Gastroesophageal sphincter (tissue), 3 donors: ENCODE data around the gene TMEM125.

ENCODE experiments used
- CTCF ChIP-seq, 4 experiments: fragments of 200-600 bp in 2 of 4; fragments of 450-650 bp in 2 of 4; sonication (generic) in 1 of 4; IDR thresholded peaks; one replicate each; pipeline ENCODE4 v1.5.1; 2017 to 2019; ENCODE audit warnings: antibody characterized with exemption in 4 of 4, mild to moderate bottlenecking in 2 of 4, moderate library complexity in 2 of 4
- POLR2AphosphoS5 ChIP-seq: sonication (generic); formaldehyde crosslinking; IDR thresholded peaks from one replicate; pipeline ENCODE4 v1.6.1; 2017; ENCODE audit warnings: antibody characterized with exemption

- TF ChIP-seq CTCF (IDR thresholded peaks at IDR 0.05) (no peak), POLR2AphosphoS5 (no peak)
These were observed 3.1 kb downstream of the TMEM125 start for GRCh38 chr1:43272576-43273571.
